HG02943 (cell line): ENCODE data around the gene GRIN3B.

Experiments
- ATAC-seq: cut with Tn5 transposase; IDR thresholded peaks from one replicate; pipeline ENCODE4 v1.9.1; 2021; ENCODE audit warnings: mild to moderate bottlenecking, low read depth, moderate library complexity; ENCODE audit not compliant: unreplicated experiment

GRIN3B gene

DNA sequence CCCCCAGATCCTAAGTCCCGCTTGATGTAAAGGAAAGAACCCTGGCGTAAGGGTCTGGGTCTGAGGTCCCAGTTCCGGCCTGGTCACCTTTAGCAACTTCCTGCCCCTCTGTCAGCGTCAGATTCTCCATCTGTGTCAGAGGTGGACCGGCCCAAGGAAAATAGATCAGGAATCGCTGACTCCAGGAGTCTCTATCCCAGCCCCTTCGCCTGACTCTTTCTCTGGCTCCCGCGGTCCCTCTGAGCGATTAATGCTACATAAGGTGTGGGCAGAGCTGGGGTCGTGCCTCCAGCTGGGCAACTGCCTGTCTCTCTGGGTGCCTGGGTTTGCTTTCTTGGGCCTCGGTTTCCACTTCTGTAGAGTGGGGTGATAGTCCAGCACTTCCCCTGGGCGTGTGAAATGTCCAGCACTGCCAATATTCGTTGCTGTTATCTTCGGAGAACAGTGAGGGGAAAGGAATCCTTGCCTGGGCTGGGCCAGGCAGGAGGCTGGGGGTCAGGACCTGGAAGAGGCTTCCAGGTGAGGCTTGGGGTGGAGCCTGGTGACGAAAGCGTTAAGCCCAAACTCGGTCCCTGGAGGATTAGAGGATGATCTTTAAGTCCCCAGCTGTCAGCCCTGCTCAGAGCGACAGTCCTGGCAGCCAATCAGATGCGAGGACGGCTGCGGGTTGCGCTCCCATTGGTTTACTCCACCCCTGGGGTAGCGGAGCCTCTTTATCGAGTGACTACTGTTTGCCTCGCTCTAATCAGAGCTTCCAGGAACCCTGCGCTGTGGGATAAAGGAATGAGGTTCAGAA, 40.5 kb downstream of the GRIN3B start:
- ATAC-seq = peak; percentile 37

- no peak for ATAC-seq
These were observed 41.1 kb downstream of the GRIN3B start for GRCh38 chr19:1041272-1041834.

DNA sequence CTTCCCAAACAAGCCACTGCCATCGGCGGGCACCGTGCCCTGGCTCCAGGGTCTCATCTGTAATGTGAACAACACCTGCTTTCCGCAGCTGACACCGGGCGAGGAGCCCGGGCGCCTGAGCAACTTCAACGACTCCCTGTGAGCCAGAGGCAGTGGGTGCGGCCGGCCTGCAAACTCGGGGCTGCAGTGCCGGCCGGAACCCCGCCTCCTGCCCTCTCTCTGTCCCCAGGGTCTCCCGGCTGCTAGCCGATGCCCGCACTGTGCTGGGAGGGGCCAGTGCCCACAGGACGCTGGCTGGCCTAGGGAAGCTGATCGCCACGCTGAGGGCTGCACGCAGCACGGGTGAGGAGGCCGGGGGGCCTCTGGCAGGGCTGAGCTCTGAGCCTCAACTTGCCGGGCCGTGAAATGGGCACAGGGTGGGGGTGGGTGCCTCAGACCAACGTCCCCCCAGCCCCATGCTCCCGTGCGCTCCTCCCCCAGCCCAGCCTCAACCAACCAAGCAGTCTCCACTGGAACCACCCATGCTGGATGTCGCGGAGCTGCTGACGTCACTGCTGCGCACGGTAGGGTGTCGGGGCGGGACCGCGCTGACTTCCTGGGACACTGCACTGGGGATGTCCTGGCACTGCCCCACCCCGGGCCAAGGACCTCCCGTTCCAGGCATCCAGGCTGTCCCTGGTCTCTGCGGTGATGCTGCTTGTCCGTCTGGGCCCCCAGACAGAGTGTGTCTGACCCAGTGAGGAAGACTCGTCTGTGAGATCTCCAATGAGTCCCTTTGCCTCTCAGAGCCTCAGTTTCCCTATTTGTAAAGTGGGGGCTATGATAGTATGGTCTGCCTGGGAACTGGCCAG, 41.8 kb downstream of the GRIN3B start:
- no peak for ATAC-seq

DNA sequence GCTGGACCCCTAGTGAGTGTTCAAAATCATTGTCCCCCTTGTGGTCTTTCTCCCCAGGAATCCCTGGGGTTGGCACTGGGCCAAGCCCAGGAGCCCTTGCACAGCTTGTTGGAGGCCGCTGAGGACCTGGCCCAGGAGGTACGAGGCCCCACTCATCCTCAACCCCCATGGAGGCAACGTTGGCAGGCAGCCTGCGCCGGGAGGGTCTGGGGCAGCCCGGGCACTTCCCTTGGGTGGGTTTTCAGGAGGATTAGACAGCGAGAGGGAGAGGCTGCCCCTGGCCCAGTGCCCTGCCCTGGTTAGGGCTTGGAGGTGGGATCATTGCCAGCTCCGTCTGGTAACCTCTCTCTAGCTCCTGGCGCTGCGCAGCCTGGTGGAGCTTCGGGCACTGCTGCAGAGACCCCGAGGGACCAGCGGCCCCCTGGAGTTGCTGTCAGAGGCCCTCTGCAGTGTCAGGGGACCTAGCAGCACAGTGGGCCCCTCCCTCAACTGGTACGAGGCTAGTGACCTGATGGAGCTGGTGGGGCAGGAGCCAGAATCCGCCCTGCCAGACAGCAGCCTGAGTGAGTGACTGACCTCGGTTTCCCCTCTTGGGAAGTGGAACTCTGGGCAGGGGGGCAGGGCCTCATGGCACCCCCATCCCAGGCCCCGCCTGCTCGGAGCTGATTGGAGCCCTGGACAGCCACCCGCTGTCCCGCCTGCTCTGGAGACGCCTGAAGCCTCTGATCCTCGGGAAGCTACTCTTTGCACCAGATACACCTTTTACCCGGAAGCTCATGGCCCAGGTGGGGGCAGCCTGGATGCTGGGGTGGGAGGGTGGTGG, 42.7 kb downstream of the GRIN3B start:
- no peak for ATAC-seq

DNA sequence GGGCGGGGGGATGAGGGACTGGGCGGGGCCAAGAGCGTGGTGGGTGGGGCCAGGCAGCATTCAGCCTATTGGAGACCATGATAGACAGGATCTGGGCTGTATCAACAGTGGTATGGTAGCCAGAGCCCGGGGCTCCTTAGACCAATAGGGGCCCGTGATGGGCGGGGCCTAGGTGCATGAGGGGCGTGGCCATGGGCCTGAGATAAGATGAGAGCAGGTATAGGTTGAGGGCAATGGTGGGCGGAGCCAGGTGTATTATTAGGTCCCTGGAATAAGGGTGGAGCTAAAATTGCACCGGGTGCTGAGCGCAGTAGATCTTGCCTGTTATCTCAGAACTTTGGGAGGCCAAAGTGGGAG, 45.0 kb downstream of the GRIN3B start:
- ATAC-seq = no peak

- ATAC-seq = no peak
These were observed 46.0 kb downstream of the GRIN3B start for GRCh38 chr19:1046117-1046626.

- ATAC-seq = no peak
These were observed 46.8 kb downstream of the GRIN3B start for GRCh38 chr19:1046836-1047695.

DNA sequence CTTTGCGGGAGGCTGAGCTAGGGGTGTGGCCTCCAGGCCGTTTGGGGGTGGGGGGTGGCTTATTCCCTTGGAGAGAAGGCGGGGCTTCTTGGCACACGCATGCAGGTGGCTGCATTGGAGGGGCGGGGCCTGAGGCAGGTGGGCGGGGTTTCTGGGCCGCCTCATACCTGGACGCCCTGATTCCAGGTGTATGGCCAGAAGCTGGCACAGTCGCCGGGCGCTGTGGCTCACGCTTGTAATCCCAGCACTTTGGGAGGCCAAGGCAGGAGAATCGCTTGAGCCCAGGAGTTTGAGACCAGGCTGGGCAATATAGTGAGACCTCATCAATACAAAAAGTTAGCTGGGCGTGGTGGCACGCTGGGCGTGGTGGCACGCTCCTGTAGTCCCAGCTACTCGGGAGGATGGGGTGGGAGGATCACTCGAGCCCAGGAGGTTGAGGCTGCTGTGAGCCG, 47.5 kb downstream of the GRIN3B start:
- ATAC-seq = no peak

DNA sequence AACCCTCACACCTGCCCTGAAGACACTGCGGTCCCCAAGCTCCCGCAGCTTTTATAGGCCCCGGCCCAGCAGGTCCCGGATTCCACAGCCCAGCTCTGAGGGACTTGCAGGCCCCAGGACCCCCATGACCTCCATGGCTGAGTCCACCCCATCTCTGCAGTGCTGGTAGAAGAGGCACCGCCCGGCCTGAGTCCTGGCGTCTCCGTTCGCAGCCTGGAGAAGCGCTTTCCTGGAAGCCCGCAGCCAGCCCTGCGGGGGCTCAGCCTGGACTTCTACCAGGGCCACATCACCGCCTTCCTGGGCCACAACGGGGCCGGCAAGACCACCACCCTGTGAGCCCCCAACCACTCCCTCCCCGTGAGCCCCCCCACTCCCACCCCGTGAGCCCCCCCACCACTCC, 48.9 kb downstream of the GRIN3B start:
- ATAC-seq = no peak

GRCh38 chr19:1049800-1050199, 49.6 kb downstream of the GRIN3B start:
- ATAC-seq = no peak

DNA sequence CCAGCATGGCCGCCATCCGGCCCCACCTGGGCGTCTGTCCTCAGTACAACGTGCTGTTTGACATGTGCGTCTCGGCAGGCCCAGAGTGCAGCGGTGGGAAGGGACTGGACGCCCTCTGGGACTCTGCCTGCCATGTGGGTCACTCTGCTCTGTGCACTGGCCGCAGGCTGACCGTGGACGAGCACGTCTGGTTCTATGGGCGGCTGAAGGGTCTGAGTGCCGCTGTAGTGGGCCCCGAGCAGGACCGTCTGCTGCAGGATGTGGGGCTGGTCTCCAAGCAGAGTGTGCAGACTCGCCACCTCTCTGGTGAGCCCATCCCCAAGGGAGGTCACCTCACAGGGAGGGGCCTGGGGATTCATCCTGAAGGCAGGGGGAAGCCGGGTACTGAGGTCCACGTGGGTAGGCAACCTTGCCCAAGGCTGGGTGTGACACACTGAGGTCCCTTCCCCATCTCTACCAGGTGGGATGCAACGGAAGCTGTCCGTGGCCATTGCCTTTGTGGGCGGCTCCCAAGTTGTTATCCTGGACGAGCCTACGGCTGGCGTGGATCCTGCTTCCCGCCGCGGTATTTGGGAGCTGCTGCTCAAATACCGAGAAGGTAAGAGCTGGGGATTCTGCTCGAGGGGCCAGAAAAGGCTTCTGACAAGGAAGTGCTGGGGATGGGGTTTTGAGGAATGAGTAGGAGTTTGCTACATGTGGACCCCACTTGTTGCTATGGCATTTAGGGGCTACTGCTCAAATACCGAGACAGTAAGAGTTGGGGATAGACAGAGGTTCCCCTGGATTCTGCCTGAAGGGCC, 51.0 kb downstream of the GRIN3B start:
- ATAC-seq = no peak

GRCh38 chr19:1051791-1052190, 51.6 kb downstream of the GRIN3B start:
- ATAC-seq = no peak

DNA sequence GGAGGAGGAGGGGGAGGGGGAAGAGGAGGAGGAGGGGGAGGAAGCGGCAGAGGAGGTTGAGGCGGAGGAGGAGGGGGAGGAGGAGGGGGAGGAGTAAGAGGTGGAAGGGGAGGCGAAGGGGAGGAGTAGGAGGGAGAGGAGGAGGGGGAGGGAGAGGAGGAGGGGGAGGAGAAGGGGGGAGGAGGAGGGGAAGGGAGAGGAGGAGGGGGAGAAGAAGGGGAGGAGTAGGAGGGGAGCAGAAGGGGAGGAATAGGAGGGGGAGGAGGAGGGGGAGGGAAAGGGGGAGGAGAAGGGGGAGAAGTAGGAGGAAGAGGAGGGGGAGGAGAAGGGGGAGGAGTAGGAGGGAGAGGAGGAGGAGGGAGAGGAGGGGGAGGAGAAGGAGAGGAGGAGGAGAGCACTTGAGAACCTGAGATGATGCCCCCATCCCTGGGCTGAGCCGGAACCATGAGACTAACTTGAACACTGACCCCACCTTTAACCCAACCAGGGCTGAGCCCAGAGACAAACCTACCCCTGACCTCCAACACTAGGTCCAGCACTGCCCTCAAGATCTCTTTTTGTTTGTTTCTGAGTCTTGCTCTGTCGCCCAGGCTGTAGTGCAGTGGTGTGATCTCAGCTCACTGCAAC, 52.2 kb downstream of the GRIN3B start:
- ATAC-seq = no peak

- ATAC-seq = no peak
These were observed 53.2 kb downstream of the GRIN3B start for GRCh38 chr19:1053176-1054101.

DNA sequence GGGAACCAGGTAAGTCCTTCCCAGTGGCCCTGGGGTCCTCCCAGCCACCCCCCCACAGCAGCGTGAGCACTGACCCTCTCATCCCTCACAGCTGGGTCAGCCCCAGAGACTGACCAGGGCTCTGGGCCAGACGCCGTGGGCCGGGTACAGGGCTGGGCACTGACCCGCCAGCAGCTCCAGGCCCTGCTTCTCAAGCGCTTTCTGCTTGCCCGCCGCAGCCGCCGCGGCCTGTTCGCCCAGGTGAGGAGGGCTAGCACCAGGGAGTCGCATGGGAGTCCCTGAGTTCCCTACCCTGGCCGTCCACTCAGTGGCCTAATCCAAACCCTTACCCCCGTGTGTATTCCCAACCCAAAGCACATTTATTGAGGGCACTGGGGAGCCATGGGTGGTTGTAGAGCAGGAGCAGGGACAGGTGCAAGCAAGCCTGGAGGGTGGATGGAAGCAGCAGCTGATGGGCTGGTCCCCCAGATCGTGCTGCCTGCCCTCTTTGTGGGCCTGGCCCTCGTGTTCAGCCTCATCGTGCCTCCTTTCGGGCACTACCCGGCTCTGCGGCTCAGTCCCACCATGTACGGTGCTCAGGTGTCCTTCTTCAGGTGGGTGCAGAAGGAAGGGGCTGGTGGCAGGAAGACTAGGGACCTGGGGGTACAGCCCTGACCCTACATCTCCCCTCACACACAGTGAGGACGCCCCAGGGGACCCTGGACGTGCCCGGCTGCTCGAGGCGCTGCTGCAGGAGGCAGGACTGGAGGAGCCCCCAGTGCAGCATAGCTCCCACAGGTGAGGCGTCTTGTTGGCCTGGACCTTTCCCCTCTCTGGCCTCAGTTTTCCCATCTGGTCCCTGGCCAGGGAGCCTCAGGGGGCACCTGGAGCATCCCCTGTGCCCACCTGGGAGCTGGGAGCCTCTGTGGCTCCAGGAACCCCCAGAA, 54.1 kb downstream of the GRIN3B start:
- ATAC-seq = no peak

DNA sequence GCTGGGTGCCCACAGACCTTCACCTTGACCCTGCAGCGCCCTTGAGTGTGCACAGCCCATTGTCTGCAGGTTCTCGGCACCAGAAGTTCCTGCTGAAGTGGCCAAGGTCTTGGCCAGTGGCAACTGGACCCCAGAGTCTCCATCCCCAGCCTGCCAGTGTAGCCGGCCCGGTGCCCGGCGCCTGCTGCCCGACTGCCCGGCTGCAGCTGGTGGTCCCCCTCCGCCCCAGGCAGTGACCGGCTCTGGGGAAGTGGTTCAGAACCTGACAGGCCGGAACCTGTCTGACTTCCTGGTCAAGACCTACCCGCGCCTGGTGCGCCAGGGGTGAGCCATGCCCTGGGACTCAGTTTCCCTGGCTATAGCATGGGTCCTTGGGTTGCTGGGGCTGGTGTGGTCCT, 54.8 kb downstream of the GRIN3B start:
- no peak for ATAC-seq
